GM21529 (cell line): Measurements from ENCODE around the gene ALKBH5.

ENCODE experiments used
- ATAC-seq: cut with Tn5 transposase; IDR thresholded peaks from one replicate; pipeline ENCODE4 v1.9.1; 2021; ENCODE audit not compliant: unreplicated experiment

ALKBH5 gene

DNA sequence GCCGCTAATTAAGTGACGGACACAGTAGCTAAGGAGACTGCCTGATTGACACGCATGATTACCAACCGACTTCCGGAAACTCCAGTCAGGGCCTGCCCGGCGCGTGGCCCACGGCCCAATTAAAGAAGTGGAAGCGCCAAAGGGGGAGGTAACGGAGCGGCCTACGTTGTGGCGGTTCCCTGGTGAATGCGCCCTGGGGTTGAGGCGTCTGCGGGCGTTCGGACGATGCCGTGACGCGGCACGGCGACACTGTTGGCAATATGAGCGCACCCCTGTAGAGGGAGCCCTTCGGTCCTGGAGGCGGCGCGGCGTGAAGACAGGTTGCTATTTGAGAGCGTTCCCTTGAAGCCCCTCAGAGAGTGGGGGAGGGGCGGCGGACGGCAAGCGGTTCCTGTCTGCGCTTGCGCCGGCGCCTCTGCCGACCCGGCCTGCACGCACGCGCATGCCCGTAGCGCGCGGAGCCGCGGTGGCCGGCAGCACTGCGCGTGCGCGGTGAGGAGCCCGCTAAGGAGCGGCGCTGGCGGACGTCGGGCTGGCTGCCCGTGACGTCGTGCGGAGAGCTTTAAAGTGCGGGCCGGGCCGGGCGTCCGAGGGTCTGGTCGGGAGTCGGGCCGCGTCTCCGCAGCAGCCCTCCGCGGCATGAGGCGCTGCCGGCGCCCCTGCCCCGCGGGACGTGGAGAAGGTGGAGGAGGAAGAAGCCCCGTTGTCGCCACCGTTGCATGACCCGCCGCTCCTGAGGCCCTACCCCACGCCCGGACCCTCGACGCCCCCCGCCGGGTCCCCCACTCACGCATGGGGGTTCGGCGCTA is at the start of gene ALKBH5:
ALKBH5 (plus strand) TSS at position 495 of the 809 bp plus-strand sequence. CDS start 416 bp downstream, outside the sequence.
- peak; percentile 84 for ATAC-seq

DNA sequence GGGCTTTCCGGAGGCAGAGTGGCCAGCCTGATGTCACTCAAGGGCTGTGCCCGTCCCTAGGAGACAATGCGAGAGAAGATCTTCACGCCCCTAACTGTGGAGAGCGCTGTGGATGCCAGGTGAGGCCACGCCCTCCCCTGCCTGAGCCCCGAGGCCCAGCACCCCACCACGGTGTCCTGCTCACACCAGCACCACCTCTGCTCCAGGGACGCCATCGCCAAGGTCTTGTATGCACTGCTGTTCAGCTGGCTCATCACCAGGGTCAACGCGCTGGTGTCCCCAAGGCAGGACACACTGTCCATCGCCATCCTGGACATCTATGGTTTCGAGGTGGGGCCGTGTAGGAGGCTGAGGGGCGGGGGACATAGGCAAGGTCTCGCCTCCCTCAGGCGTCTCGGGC is 47.3 kb upstream of the ALKBH5 start:
- no peak for ATAC-seq

DNA sequence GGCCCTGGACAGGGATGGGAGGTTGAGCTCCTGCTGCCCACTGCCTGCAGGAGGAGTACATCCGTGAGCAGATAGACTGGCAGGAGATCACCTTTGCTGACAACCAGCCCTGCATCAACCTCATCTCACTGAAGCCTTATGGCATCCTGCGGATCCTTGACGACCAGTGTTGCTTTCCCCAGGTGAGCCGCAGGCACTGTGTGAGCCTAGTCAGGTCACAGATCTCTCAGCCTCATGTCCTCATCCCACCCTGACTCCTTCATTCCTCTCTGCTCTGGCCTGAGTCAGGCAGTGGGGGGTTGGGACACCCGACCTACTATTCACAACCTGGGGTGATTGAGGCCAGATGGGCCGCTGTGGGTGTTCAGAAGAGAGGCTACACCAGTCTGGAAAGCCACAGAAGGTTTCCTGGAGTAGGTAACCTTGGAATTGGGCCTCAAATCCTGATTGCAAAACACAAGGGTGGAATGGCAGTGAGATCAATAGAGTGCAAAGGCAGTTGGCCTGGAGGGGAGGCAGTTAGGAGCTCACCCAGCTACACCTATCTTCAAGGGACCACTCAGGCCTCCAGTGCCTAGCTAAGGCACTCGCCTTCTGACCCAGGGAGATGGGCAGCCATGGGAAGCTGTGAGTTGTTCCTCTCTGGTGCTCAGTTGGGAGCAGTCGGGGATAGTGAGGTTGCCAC is 45.4 kb upstream of the ALKBH5 start:
- ATAC-seq, result no peak

DNA sequence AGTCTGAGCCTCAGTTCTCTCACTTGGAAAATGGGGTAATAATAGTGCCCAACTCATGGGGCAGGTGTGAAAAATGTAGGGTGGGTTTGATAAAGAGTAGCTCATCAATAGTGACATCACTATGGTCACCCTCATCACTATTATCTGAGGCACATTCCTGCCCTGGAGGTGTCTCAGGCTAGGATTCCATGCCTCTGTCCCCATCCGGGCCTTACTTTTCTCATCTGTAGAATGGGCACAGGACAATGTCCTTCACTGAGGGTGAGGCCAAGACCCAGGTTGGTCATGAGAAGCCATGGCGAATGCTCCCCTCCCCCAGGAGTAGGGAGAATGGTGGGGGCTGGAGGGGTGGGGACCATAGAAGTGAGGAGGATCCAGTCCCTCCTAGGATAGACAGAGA is 44.5 kb upstream of the ALKBH5 start:
- ATAC-seq, result no peak

DNA sequence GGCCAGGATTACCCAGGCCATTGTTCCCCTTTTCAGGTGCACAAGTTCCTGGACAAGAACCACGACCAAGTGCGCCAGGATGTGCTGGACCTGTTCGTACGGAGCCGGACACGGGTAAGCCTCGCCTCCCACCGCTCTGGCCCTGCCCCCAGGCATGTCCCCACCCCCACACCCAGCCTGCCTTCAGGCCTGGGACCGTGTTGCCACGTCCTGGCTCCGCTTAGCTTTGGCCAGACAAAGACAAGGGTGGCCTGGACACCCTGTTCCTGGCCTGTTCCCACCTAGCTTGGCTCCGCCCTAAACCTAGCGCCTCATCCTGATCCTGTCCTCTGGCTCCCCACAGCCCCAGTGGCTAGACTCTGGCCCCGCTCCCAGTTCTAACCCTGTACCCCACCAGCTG is 44.1 kb upstream of the ALKBH5 start:
- no peak for ATAC-seq

DNA sequence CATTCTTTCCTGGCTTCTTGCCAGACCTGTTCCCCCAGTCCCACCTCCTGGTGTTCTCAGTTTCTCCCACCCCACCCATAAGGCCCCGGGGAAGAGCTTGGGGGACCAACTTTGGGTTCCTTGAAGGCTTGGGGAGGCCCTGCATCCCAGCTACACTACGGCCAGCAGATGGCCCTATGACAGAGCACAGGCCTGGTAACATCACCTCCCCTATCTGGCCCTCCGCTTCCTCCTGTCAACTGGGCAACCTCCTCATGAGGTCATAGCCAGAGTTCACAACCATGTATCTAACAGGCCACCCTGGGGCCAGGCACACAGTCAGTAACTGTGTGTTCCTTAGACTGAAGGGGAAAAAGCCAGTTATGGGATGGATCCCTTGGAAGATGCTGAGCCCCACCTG is 43.7 kb upstream of the ALKBH5 start:
- no peak for ATAC-seq

DNA sequence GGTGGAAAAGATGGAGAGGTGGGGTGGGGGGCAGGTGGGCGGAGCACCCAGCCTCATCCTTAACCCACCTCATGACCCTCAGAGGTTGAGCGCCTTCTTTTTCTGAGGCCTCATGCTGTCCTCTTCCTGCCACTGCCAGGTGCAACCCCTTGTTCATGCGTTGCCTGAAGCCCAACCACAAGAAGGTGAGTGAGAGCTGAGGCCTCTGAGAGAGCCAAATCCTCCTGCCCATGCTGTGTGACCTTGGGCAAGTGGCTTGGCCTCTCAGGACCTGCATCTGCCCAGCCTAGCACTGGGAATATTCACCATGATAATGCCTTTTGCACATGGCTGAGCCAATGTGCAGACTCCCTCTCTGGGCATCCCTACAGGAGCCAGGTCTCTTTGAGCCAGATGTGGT is 43.0 kb upstream of the ALKBH5 start:
- no peak for ATAC-seq

DNA sequence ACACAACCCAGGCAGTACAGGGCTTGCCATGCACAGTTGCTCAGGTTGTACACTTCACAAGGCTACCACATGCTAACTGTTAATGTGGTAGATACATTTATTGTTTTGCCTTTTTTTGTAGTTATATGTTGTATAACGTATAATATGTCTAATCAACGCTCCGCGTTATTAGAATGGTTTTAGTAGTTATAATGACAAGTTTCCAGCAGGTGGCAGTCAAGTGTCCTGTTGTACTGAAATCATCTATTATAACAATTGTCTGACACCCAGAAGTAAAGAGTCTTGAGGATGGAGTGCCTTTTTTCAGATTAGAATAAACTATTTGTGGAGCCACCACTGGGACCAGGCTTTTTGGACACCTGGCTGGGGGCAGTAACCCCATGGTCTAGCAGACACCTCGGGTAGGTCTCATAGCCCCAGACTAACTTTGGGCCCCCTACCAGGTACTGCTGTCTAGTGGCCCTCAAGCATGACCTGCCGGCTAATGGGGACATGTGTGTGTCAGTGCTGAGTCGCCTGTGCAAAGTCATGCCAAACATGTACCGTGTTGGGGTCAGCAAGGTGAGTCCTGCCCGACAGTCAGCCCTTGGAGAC is 42.3 kb upstream of the ALKBH5 start:
- ATAC-seq, result no peak

DNA sequence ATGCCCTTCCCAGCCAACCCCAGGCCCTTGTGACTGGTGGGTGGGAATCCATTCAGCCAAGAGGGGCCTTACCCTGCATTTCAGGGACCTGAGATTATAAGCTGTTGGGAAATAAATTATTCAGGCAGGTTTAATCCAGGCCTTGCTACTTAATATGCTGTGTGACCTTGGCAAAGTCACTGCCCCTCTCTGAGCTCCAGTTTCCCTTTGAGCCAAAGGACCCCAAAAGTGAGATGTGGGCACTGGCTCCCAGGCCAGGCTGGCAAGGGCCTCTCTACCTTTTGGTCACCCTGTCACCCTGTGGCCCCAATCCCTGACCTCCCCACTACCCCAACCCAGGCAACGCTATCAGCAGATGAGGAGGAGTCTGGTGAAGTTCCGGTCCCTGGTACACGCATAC is 41.2 kb upstream of the ALKBH5 start:
- ATAC-seq, result no peak

DNA sequence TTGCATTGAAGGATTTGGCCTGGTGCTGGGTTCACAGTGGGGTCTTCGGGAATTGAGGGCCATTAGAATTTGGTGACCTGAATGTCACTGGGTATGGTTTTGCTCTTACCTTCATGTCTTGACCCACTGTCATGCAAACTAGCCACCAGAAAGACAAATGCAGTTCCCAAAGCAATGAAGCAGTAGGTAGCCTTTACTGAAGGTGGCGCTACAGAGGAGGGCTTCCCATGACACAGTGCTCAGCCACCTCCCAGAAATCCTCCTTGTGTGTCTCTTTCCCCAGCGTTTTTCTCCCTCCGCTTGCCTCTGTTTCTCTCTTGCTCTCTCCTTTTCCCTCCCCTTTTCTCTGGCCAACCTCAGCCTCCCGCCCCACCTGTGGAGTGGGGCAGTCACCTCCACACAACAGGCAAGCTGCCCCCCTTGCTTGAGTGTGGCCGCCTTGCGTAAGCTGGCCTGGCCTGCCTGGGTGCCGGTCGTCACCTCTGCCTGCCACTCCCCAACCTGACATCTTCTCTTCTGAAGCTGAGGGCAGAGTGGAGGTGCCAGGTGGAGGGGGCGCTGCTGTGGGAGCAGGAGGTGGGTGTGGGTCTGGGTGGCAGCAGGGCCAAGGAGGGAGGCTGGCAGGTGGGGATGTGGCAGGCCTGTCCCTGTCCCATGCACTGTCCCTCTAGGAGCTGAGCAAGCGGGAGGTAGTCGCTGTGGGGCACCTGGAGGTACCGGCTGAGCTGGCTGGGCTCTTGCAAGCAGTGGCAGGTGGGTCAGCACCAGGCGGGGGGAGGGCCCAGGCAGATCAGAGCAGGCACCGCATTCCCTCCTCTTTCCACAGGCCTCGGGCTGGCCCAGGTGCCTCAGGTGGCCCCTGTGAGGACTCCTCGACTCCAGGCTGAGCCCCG is 40.3 kb upstream of the ALKBH5 start:
- ATAC-seq, result no peak

DNA sequence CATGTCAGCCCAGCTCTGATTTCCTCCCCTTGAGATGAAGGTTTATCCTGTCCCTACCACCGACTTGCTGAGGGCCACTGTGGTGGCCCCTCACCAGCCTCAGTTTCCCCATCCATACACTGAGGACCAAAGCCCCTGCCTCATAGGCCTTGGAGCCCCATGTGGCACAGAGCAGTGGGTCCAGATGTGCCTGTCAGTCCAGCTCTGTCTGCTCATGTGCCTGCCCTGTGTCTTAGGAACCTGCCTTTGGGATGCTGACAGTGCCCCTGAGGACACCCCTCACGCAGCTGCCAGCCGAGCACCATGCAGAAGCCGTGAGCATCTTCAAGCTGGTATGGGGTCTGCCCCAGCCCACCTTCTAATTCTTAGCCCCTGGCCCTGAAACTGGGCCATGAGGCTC is 39.4 kb upstream of the ALKBH5 start:
- ATAC-seq, result no peak

DNA sequence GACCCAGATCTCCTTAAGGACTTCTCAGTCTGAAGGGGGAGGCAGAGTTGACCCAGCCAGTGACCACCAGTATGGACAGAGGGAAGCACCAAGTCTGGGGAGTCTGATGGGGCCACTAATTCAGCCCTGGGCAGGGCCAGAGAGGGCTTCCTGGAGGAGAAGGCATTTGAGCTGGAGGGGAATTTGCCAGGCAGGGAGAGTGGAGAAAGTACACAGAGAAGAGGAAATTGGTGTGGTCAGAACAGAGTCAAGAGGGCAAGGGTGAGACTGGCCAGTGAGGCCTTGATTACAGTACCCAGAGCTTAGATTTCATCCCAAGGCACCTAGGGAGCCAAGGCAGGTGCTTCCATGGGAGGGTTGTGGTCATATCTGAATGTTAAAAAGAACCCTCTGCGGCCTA is 38.8 kb upstream of the ALKBH5 start:
- no peak for ATAC-seq

DNA sequence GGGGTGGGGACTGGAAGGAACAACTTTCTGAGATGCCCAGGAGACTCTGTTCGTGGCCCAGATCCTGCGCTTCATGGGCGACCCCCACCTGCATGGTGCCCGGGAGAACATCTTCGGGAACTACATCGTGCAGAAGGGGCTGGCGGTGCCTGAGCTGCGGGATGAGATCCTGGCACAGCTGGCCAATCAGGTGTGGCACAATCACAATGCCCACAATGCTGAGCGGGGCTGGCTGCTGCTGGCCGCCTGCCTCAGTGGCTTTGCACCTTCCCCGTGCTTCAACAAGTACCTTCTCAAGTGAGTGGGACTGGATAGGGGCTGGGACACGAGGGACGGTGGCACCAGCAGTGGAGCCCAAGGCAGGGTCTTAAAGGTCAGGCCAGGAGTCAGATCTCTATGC is 37.8 kb upstream of the ALKBH5 start:
- no peak for ATAC-seq

DNA sequence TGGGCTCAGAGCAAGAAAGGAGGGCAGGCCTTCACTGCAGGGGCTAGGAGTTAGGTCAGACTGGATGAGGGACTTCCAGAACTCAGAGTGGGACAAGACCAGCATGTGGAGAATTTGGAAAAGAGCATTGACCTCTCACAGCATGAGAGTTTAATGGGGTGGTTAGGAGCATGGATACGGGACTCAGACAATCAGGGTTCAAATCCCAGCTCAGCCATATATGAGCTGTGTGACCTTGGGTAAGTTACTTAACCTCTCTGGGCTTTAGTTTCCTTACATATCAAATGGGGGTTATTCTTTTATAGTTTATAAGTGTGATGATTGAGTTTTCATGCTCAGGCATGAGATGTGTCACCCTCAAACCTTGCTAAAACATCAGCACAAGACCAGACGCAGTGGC is 37.4 kb upstream of the ALKBH5 start:
- ATAC-seq, result no peak

DNA sequence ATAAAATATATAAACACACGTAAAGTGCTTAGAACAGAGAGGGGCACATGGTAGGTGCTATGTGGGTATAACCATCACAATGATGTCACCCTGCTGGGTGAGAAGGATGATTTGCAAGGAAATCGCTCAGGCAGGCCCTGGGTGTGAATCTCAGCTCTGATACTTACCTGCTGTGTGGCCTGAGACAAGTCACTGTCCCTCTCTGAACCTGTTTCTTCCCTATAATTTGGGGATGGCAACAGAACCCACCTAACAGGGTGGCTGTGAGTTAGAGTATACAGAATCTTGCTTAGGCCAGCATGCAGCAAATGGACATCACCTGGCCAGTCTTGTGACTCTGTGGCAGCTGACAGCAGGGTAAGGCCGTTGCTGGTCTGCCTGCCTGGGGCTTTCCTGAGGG is 36.6 kb upstream of the ALKBH5 start:
- no peak for ATAC-seq

DNA sequence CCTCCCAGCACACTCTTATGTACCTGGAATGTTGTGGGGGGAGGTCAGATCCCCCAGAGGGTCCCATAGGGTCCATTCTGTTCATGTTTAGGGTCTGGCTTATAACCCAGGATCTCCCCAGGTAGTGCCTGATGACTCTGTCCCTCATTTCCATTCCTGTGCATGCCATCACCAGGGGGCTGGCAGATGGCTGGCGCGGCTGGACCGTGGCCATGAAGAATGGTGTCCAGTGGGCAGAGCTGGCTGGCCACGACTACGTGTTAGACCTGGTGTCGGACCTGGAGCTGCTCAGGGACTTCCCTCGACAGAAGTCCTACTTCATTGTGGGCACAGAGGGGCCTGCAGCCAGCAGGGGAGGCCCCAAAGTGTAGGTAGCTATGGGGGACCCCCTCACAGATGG is 35.0 kb upstream of the ALKBH5 start:
- no peak for ATAC-seq

DNA sequence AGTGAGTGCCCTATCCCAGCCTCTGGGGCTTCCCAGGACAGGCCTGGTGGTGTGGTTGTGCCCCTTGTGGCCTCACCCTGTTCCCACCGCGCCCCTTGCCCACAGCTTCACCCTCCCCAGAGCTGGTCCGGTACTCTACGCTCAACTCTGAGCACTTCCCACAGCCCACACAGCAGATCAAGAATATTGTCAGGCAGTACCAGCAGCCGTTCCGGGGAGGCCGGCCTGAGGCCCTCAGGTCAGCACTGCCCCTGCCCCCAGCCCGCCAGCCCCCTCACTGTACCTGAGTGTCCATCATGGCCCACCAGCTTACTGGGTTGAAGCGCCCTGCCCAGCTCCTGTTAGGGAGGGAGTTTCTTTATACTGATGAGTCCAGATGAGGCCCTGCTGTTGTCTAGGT is 32.3 kb upstream of the ALKBH5 start:
- ATAC-seq, result no peak

DNA sequence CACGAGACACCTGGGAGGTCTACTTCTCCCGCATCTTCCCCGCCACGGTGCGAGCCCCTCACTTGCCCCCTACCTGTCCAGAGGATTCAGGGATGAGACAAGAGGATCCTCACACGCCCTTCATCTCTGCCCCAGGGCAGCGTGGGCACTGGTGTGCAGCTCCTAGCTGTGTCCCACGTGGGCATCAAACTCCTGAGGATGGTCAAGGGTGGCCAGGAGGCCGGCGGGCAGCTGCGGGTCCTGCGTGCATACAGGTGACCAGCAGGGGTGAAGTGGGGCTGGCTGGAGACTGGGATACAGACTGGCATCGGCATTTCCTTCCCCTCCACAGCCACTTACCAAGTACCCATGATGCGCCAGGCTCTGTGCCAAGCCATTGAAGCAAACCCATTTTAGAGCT is 28.4 kb upstream of the ALKBH5 start:
- no peak for ATAC-seq

DNA sequence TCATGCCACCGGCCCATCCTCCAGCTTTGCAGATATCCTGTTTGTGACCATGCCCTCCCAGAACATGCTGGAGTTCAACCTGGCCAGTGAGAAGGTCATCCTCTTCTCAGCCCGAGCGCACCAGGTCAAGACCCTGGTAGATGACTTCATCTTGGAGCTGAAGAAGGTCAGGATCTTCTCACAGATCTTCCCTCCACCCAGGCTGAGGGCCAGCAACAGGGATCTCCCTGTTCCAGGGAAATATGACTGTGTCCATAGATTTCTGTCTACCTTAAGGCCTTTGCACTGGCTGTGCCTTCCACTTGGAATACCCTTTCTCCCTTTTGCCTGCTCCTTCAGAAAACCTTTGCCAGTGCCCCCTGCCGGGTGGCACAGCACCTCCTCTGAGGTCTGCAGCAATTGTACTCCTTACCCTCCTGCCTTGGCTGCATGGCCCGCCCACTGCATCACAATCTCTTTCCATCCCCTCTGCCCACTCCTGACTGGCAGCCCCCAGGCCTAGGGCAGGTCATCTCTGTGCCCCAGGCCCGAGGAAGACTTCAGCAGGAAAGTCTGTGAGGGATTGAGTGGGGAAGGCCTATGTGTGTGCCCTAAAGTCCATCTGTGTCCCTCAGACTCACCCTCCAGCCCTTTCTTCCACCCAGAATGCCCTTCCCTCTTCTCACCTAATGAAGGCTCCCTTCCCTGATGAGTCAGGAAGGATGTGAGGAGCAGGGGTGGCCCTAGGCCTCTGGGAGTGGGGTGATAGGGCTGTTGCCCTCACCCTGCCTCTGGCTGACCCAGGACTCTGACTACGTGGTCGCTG is 27.3 kb upstream of the ALKBH5 start:
- no peak for ATAC-seq

DNA sequence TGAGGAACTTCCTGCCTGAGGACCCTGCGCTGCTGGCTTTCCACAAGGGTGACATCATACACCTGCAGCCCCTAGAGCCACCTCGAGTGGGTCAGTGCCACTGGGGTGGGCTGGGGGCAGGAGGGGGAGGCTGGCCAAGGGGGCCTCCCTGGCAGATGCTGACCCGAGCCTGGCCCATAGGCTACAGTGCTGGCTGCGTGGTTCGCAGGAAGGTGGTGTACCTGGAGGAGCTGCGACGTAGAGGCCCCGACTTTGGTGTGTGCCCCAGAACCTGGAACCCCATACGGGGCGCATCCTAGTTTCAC is 26.7 kb upstream of the ALKBH5 start:
- ATAC-seq, result no peak
